H4 (cell line): ENCODE results near the gene PYDC1. TPM values are rescaled to one million over a fixed set of nuclear protein-coding genes. Genes with fewer than 3 reads are reported as not detected.
"Not testable (repeated sequence)": the region's sequence is repeated elsewhere in the genome, so short reads cannot be mapped to it uniquely, and the experiment has no call there.

ENCODE experiments used
- DNase-seq: peaks from one replicate; pipeline ENCODE4 v3.0.0-alpha.2; 2015; ENCODE audit warnings: low spot score
- total RNA-seq: library from RNA; depleted of rRNA; stranded (reverse); fragments of >200 nt; shearing (Covaris generic); gene quantifications from 2 replicates; pipeline ENCODE4 v1.2.3, GENCODE V29; 2014

The PYDC1 gene
- total RNA-seq, 1 experiment from 2014 or later, result not detected

DNA sequence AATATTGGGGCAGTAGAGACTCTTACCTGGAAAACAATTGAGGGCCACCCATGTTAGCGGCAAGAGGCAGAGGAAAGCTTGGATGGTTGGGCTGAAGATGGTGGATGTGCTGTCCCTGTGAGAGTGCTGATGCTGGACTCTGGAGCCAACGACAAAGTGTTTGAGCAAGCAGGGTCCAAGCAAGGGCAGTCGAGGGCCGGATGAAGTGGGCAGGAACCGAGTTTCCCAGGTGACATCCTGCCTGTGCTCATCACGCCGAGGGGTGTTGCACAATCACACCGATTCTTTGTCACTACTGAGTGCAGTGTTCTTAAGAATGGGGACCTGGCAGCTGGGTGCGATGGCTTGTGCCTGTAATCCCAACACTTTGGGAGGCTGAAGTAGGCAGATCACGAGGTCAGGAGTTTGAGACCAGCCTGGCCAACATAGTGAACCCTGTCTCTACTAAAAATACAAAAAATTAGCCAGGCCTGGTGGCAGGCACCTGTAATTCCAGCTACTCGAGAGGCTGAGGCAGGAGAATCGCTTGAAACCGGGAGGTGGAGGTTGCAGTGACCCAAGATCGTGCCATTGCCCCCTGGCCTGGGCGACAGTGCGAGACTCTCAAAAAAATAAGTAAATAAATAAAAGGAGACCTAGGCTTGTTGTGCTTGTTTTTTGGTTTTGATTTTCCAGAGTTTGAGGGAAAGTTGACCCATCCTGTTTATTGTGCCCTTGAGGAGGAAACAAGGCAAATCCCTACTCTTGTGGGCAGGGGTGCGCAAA is 20.4 kb downstream of the PYDC1 start:
- DNase-seq, result no peak

DNA sequence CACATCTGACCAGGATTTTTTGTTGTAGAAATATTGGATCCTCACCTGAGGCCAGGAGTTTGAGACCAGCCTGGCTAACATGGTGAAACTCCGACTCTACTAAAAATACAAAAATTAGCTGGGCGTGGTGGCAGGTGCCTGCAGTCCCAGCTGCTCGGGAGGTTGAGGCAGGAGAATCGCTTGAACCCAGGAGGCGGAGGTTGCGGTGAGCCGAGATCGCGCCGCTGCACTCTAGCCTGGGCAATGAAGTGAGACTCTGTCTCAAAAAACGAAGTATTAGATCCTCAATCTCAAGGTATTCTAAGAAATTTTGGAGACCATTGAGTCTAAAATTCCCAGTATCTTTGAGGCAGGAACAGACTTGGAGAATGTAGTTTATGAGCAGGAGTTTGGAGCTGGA is 21.1 kb downstream of the PYDC1 start:
- not testable (repeated sequence) for DNase-seq

DNA sequence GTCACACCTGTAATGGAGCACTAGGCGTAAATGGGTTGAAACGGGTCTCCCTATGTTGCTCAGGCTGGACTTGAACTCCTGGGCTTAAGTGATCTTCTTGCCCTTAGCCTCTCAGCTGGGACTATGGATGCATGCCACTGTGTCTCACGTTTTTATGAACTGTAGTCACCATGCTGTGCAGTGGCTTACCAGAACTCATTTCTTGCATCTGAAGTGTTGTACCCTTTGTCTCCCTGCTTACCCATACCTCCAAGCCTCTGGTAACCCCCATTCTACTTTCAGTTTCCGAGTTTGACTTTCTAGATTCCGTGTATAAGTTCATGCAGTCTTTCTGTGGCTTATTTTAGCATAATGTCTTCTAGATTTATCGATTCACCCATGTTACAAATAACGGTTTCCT is 22.0 kb downstream of the PYDC1 start:
- no peak for DNase-seq

DNA sequence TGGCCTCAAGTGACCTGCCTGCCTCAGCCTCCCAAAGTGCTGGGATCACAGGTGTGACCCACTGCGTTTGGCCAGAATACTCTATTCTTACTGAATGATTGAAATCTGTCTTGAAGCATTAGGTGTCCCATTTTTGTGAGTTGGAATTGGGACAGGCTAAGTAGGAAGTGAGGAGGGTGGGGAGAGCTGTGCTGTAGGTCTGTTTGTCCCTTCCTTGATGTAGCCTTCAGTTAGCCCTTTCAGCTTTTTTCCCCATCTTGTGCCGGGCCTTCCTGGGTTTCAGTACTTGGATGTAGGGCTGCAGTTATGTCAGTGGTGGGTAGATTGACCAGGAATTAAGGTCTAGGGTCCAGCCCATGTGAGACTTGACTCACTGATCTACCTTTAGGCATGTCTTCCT is 23.1 kb downstream of the PYDC1 start:
- no peak for DNase-seq

DNA sequence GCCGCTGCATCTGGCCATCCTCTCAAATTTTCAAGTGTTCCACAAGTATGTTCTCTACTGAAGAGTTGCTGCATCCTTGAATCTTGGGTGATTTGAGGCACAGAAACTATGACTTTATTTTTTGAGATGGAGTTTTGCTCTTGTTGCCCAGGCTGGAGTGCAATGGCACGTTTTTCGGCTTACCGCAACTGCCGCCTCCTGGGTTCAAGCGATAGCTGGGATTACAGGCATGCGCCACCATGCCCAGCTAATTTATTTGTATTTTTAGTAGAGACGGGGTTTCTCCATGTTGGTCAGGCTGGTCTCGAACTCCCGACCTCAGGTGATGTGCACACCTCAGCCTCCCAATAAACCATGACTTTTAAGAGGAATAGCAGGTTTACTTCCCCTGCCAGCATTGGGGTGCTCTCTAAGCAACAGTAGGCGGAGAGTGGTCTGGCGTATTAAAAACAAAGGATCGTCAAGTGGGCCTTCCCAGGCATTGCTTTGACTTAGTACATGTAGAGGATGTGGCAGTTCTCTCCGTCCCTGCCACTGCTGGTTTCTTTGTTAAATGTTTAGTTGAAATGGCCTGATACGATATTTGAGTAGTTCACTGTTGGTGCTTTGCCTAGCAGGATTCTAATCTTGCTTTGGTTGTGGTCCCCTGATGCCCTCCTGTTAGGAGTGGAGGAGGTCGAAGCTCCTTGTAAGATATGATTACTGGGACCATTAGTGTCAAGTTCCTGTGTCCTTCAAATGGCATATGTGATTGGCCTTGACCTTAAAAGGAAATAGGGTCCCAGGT is 23.9 kb downstream of the PYDC1 start:
- no peak for DNase-seq

DNA sequence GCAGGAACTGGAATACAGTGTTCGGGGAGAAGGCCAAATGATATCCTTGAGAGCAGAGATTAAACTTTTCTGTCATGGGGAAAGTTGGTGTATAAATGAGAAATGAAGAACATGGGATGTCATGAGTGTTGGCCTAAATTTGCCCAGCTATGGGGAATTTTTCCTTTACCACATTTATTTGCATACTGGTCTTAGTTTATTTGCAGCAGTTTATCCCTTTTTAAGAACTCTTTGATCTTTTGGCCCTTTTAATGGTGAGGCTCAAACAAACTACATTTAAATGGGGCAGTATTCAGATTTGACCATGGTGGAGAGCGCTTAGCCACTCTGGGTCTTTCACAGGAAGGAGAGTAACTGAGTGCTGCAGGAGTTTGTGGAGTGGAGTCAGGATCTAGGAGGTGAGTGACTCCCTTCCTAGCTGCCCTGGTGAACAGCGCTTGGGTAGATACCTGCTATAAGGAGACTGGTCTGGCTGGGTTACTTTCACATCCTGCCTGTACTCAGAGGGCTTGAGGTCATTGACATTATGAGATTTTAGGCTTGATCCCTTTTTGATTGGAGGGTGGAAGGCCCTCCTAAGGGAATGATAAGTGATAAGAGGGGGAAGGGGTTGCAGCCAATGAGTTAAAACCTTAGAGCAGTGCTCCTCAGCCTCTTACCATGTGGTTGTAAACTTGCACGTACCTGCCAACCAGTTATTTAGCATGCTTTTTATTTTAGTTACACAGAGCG is 25.1 kb downstream of the PYDC1 start:
- no peak for DNase-seq

DNA sequence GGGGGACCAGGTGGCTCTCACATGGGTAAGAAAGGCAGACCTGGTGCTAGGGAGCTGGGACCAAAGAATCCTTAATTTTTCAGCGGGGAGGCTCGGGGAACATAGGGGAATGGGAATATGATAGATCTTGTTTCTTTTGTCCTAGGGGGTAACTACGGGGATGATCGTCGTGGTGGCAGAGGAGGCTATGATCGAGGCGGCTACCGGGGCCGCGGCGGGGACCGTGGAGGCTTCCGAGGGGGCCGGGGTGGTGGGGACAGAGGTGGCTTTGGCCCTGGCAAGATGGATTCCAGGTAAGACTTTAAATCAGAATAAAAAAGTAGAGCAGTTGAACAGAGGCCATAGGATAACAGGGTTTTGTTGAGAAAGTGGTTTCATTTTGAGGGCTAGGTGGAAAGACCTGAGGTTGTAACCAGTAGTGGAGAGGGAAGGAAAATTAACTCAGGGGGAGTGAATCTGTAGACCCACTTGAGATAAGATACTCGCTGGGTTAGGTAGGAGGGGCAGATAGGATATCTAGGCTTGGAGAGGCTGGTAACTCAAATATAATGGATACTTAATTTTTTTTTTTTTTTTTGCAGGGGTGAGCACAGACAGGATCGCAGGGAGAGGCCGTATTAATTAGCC is 26.0 kb downstream of the PYDC1 start:
- no peak for DNase-seq

DNA sequence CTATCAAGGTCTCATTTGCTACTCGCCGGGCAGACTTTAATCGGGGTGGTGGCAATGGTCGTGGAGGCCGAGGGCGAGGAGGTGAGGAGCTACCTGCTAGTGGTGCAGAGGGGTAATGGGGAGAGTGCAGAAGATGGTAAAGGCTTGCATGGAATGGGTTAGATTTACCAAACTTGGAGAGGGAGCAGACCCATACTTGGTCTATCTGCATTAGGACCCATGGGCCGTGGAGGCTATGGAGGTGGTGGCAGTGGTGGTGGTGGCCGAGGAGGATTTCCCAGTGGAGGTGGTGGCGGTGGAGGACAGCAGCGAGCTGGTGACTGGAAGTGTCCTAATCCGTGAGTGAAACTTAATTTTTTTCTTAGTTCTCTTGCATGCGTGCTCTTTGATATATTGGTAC is 26.9 kb downstream of the PYDC1 start:
- no peak for DNase-seq

DNA sequence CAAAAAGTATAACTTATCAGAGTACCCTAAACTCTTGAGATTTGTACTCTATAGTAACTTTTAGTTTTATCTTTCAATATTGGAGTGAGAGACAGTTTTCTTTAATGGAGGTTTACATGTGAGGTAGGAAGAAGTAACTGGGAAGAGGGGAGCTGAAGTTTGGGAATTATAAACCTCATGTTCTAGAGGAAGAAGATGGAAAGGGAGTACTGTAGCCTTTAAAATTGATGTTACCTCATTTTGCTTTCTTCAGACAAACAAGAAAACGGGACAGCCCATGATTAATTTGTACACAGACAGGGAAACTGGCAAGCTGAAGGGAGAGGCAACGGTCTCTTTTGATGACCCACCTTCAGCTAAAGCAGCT is 27.5 kb downstream of the PYDC1 start:
- DNase-seq, result no peak

DNA sequence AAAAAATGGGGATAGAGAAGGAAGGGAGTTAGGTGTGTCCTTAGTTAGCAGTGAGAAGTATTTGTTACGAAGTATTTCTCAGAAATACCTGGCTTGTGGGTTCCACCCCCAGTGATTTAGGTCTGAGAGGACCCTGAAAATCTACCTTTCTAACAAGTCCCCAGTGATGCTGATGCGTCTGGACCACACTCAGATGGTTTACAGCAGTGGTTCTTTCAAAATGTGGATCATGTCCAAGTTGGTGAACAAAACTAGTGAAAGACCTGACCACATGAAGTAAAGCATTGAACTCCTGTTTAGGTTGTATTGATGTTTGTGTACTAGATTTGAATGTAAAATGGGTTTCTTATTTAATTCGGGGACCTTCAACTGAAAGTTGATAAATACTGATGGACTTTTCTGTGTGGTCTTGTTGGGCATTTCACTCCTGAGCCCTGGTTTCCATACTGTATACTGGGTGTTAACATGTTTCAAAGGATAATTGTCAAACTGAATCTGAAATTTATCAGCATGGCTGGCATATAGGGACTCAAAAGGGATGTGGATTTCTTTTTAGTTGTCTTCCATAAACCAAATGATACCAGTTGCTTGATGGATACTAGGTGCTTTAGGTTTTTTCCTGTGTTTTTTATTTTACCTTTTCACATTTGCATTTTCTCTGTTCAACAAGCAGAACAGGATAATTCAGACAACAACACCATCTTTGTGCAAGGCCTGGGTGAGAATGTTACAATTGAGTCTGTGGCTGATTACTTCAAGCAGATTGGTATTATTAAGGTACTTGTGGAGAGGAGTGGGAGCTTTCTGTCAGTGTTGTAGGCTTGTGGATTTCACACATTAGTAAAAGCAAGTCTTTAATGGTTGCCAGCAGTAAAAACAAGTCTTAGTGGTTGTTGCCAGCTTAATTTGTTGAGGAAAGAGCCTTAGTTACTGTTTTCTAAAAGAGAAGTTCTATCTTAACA is 28.2 kb downstream of the PYDC1 start:
- no peak for DNase-seq

DNA sequence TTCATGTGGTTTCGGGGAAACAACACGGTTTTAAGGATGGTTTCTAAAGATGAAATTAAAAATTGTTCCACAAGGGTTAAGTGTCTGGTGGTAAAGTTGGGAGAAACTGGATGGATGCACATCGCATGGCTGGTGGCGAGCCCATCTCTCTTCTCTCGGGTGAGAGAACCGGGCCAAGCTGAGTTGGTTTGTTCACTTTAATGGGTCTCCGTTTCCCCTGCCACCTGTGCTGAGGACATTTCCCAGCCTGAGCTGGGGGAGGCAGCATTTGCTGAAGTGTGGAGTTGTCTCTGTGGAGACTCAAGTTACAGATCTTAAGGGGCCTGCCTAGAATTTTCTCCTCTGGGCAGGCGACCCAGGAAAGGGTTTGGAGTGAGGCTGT is 29.1 kb downstream of the PYDC1 start:
- DNase-seq, result no peak

DNA sequence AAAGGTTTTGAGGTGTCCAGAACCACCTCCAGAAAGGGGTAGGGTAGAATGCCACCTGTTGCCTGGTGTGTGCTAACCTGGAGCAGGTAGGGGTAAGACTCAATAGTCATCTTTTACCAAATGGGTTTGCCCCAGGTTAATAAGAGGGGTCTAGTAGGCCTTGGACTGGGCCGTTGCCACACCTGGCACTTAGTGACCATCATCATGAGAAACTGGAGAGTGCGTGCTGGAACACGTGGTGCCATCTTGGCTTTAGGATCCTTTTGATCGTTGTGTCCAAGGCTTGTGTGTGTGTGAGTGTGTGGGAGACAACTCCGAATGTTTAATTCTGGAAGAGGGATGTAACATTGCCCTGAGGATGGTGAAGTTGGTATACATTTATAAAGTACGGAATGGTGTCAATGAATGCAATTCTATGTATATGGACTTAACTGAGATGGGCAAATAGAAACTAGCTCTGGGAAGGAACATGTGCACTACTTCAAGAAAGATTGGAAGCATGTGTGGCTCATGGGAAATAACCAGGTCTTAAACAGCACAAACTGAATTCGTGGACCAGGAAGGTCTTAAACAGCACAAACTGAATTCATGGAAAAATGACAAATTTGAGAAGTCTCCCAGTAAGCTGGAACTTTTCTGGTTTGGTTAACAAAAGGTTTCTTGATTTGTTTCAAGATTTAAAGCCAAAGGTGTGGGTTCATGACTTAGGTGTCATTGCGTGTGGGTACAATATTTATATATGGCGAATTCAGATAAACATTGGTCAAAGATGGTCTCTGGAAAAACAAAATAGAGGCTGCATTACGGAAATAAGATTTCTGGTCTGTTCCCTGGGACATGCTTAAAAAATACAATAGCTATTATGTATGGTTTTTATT is 29.8 kb downstream of the PYDC1 start:
- DNase-seq, result no peak

DNA sequence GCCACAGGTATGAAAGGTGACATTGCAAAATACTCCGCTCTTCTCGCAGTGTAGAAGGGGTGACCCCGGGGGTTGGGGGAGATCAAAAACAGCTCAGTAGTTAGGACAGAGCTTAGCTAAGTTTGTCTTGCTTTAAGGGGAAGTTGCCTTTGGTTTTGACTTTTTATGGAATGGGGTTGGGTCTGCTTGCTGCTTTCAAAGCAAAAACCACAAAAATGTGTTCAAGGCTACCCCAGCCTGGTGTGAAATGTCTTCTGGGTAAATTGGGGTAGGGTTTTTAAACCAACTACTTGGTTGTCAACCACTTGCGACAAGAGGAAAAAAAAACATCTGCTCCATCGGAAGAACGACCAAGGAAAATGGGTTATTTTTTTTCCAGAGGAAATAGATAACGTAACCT is 30.8 kb downstream of the PYDC1 start:
- DNase-seq, result no peak

DNA sequence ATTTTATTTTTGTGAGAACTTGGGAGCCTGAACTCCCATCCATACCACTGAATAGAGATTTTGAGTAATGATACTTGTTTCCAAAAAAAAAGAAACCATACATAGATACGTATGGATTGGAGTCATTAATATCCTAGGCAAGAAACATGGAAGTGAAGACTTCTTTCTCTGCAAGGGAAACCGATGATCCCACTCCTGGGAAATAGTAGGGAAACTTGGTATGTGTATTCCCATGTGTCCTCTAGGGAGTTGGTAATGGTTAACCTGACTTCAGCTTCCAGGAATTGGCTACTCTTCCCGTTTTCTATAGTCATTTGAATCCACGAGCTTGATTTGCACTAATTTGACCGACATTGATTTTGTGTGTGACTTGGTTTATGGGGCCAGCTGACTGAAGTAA is 31.6 kb downstream of the PYDC1 start:
- DNase-seq, result no peak

DNA sequence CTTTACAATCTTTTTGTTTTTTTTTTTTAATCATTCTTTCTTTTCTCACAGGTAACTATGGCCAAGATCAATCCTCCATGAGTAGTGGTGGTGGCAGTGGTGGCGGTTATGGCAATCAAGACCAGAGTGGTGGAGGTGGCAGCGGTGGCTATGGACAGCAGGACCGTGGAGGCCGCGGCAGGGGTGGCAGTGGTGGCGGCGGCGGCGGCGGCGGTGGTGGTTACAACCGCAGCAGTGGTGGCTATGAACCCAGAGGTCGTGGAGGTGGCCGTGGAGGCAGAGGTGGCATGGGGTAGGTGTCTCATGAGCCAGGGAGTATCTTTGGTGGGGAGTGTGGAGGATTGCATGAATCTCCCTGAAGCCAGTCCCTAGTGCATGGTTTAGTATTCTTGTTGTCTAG is 32.0 kb downstream of the PYDC1 start:
- DNase-seq, result no peak

DNA sequence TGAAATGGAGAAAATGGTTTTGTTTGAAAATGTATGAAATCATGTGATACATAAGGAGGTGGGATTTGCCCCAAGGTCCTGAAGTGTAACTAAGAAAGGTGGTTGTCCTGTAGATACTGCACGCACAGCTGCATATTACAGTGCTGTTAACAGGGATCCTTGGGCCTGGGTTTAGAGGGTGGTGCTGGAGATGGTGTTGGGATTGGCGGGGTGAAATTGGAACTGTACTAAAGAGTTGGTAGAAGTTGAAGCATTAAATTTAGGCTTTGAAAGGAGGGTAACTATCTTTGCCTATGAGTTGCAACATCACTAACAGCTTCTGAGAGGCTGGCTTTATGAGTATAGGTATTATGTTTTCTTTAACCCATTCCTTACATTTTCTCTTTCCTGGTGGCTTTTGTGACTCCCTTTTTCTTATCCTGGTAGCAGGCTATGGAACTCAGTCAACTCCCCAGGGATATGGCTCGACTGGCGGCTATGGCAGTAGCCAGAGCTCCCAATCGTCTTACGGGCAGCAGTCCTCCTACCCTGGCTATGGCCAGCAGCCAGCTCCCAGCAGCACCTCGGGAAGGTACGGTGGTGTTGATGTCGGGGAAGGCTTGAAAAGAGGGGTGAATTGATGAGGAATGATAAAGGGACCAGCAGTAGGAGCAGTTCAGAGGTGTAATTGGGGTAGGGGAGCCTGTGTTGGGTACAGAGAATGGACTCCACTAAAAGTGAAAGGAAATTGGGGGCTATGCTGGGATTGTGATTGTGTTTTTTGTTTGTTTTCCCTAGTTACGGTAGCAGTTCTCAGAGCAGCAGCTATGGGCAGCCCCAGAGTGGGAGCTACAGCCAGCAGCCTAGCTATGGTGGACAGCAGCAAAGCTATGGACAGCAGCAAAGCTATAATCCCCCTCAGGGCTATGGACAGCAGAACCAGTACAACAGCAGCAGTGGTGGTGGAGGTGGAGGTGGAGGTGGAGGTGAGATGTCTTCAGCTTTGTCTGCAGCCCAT is 33.2 kb downstream of the PYDC1 start:
- DNase-seq, result no peak

DNA sequence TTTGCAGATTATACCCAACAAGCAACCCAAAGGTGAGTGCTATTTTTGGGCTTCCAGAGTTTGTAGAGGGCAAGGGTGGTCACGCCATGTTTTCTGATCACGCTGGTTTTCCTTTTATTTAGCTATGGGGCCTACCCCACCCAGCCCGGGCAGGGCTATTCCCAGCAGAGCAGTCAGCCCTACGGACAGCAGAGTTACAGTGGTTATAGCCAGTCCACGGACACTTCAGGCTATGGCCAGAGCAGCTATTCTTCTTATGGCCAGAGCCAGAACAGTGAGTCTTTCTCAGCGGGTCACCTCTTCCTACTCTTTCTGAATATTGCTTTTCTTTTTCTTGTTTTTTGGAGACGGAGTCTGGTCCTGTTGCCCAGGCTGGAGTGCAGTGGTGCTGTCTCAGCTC is 34.5 kb downstream of the PYDC1 start:
- no peak for DNase-seq

DNA sequence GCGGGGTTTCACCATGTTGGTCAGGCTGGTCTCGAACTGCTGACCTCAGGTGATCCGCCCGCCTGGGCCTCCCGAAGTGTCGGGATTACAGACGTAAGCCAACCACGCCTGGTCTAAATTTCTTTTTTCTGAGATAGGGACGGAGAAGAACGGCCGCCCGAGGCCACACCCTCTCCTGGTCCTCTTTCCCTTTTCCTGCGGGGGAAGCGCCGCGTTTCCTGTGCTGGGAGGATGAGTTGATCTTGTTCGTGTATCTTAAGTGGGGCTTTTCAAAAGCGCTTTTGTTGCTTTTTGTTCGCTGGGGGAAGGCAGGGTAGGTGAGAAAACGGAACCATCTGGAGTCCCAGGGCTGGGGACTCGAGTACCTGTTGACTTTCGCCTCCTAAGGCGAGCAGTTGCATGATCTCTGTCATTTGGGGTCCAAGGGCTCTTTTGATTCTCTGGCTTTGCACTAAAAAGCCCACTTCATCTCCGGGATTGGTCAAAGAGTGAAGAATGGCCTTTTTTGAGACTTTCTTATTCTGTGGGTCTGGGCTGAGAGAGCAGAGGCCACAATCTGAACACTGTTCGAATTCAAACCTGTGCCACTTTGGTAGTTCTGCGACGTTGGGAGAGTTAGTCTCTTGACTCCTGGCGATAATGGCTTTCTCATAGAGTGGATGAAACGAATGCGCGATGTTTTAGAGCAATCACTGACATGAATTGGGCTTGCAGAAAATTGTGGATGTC is 35.7 kb downstream of the PYDC1 start:
- no peak for DNase-seq
